Mesendoderm (in vitro differentiated cells): Measurements from ENCODE around the gene SLC36A1.
A peak's percentile ranks its signal among the peaks of the same experiment; 100 is the strongest.

Experiments used
- DNase-seq: peaks from one replicate; pipeline ENCODE4 v3.0.0; 2013
- H2AK5ac ChIP-seq: 2 replicates; pipeline ENCODE4 v1.6.1; 2013; ENCODE audit warnings: low read length, inconsistent platforms
- H2BK120ac ChIP-seq: 2 replicates; pipeline ENCODE4 v1.6.1; 2013; ENCODE audit warnings: low read depth, mild to moderate bottlenecking, low read length, moderate library complexity, mixed read lengths
- H2BK15ac ChIP-seq: replicated peaks from 2 replicates; pipeline ENCODE4 v1.6.1; 2013; ENCODE audit warnings: low read depth, mild to moderate bottlenecking, moderate library complexity
- H2BK5ac ChIP-seq: 2 replicates; pipeline ENCODE4 v1.6.1; 2013; ENCODE audit warnings: low read length, inconsistent platforms
- H3K18ac ChIP-seq: 2 replicates; pipeline ENCODE4 v1.6.1; 2013; ENCODE audit warnings: mild to moderate bottlenecking, low read length, mixed read lengths
- H3K23ac ChIP-seq: one replicate; pipeline ENCODE4 v1.6.1; 2013; ENCODE audit warnings: low read length
- H3K27ac ChIP-seq: 2 replicates; pipeline ENCODE4 v1.5.1; 2013; ENCODE audit warnings: low read depth, mild to moderate bottlenecking, inconsistent platforms, low read length, moderate library complexity
- H3K27me3 ChIP-seq: 2 replicates; pipeline ENCODE4 v1.6.1; 2013; ENCODE audit warnings: low read length, control low read depth, mild to moderate bottlenecking, inconsistent platforms; ENCODE audit not compliant: insufficient read depth, poor library complexity
- H3K36me3 ChIP-seq: 2 replicates; pipeline ENCODE4 v1.6.1; 2013; ENCODE audit warnings: low read length, inconsistent platforms; ENCODE audit not compliant: control insufficient read depth, insufficient read depth
- H3K4ac ChIP-seq: one replicate; pipeline ENCODE4 v1.6.1; 2013; ENCODE audit warnings: low read depth, mild to moderate bottlenecking, low read length, moderate library complexity
- H3K4me1 ChIP-seq: 2 replicates; pipeline ENCODE4 v1.6.1; 2013; ENCODE audit warnings: low read depth, low read length, inconsistent platforms; ENCODE audit not compliant: control insufficient read depth
- H3K4me2 ChIP-seq: 2 replicates; pipeline ENCODE4 v1.6.1; 2013; ENCODE audit warnings: low read length
- H3K4me3 ChIP-seq: 2 replicates; pipeline ENCODE4 v1.5.1; 2013; ENCODE audit warnings: mild to moderate bottlenecking, low read length
- H3K56ac ChIP-seq: one replicate; pipeline ENCODE4 v1.6.1; 2013; ENCODE audit warnings: low read length
- H3K79me1 ChIP-seq: 2 replicates; pipeline ENCODE4 v1.6.1; 2013; ENCODE audit warnings: low read length, inconsistent platforms
- H3K79me2 ChIP-seq: 2 replicates; pipeline ENCODE4 v1.6.1; 2013; ENCODE audit warnings: mild to moderate bottlenecking, low read length; ENCODE audit not compliant: control insufficient read depth, insufficient read depth
- H3K9ac ChIP-seq: 2 replicates; pipeline ENCODE4 v1.6.1; 2013; ENCODE audit warnings: low read length, inconsistent platforms
- H4K5ac ChIP-seq: one replicate; pipeline ENCODE4 v1.6.1; 2013; ENCODE audit warnings: low read length
- H4K8ac ChIP-seq: one replicate; pipeline ENCODE4 v1.6.1; 2013; ENCODE audit warnings: low read depth, mild to moderate bottlenecking, control low read depth, low read length, moderate library complexity
- WGBS: extraction: QIAGEN DNeasy Blood & Tissue Kit; methylation state at CpG from one replicate; pipeline ENCODE4 v1.1.7; 2013; ENCODE audit warnings: low lambda C conversion rate, missing lambda C conversion rate; ENCODE audit not compliant: insufficient coverage; ENCODE audit errors: extremely low coverage; 5-methylcytosine and 5-hydroxymethylcytosine counted together

Gene SLC36A1

DNA sequence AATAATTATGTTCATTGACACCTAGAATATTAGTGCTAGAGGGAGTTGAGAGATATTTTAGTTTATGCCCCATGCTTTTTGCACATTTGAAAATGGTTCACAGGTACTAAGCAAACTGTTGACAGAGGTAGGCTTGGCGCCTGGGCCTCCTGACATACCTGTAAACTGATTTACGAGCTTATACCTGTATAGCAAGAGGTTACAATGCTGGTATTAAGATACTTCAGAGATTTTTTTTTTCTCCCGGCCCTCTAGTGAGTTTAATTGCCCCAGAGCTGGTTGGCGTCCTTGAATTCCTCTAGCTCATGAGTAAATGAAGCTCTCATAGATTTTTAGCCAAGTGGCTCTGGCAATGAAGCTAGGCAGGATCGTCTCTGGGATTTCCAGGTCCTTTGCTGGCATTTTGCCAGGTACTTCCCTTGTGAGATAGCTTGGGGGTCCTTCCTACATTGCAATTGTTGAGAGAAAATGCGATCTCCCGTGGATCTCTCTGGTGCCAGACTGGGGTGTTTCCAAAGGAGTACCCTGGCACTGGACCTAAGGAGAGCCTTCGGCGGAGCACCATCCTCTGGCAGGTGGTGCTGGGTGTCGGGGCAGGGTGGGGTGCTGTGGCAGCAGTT, 9.0 kb downstream of the SLC36A1 start:
- no peak overlapping the region for H2BK120ac ChIP-seq
- no CpG with 5 or more reads among the region's 10 CpGs for WGBS
- H4K8ac ChIP-seq = no peak overlapping the region
- H2AK5ac ChIP-seq = no peak overlapping the region
- H3K9ac ChIP-seq = no peak overlapping the region
- no peak overlapping the region for H2BK5ac ChIP-seq
- no peaks in the 10 kb centered on the region for H3K4me1 ChIP-seq
- H3K27ac ChIP-seq = no peak overlapping the region
- no peaks in the 10 kb centered on the region for H3K36me3 ChIP-seq
- H3K4ac ChIP-seq = no peak overlapping the region
- H3K79me1 ChIP-seq = no peaks in the 10 kb centered on the region
- no peak overlapping the region for H4K5ac ChIP-seq
- no peak overlapping the region for H3K18ac ChIP-seq
- no peak for DNase-seq
- H3K27me3 ChIP-seq = no peaks in the 10 kb centered on the region
- no peak overlapping the region for H3K4me3 ChIP-seq
- no peak overlapping the region for H3K4me2 ChIP-seq
- H3K23ac ChIP-seq = no peak overlapping the region
- H2BK15ac ChIP-seq = no peak overlapping the region
- no peak overlapping the region for H3K56ac ChIP-seq
- H3K79me2 ChIP-seq = no peaks in the 10 kb centered on the region

DNA sequence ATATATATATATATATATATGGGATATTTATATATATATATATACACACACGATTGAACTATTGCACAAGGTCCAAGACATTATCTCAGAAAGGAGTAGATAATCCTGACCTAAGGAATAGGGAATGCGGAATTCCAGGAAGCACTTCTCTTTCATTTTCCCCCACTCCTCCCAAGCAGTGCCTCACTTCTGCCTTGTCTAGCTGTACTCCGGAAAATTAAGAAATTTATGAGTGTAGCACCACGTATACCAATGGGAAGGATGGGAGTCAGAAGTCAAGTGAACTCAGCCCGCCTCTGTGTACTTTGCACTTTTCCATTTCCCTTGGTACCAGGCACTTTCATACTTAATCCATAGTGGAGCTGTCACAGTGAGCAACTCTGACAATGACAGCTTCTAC, 10.9 kb downstream of the SLC36A1 start:
- H3K4me2 ChIP-seq = no peak overlapping the region
- H3K4me1 ChIP-seq = no peaks in the 10 kb centered on the region
- H2BK5ac ChIP-seq = no peak overlapping the region
- no peak overlapping the region for H3K4me3 ChIP-seq
- H3K4ac ChIP-seq = no peak overlapping the region
- H3K56ac ChIP-seq = no peak overlapping the region
- no peak overlapping the region for H2BK120ac ChIP-seq
- H3K79me1 ChIP-seq = no peaks in the 10 kb centered on the region
- H4K5ac ChIP-seq = no peak overlapping the region
- H4K8ac ChIP-seq = no peak overlapping the region
- H2BK15ac ChIP-seq = no peak overlapping the region
- no peaks in the 10 kb centered on the region for H3K27me3 ChIP-seq
- H3K9ac ChIP-seq = no peak overlapping the region
- H2AK5ac ChIP-seq = no peak overlapping the region
- H3K79me2 ChIP-seq = no peaks in the 10 kb centered on the region
- H3K23ac ChIP-seq = no peak overlapping the region
- H3K27ac ChIP-seq = no peak overlapping the region
- DNase-seq = no peak
- no peak overlapping the region for H3K18ac ChIP-seq
- WGBS = no CpG with 5 or more reads among the region's 5 CpGs
- no peaks in the 10 kb centered on the region for H3K36me3 ChIP-seq

DNA sequence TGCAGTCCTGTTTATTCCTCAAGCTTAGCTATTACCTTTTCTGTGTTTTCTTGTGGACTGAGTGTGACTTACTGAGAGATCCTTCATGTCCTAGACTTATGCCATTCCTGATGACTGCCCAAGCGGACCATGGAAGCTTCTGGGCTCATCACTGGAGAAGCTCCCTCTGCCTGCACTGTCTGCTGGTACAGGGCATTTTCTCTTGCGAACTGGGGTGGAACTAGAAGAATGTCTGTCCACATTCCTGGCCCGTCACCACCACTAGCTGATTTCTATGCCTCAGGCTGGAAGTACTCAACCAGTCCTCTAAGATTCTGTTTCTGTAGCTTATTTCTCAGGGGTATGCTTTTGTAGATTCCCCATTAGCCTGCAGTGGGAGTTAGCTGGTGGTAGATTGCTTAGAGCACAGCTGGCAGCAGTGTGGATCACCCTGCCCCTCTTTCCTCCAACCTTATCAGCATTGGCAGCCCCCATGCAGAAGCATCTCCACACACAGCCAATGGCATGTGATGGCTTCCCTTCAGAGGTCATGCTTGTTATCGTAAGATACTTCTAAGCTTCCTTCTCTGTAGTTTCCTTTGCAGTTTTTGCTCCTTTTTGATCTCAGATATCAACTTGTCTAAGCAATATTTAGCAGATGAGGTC, 12.4 kb downstream of the SLC36A1 start:
- Histone ChIP-seq H2BK120ac (no peak overlapping the region), H2AK5ac (no peak overlapping the region), H3K79me1 (no peaks in the 10 kb centered on the region), H4K8ac (no peak overlapping the region), H3K36me3 (no peaks in the 10 kb centered on the region), H2BK5ac (no peak overlapping the region), H3K18ac (no peak overlapping the region), H3K4me3 (no peak overlapping the region), H3K56ac (no peak overlapping the region), H4K5ac (no peak overlapping the region), H3K79me2 (no peaks in the 10 kb centered on the region), H3K23ac (no peak overlapping the region), H3K4me2 (no peak overlapping the region), H3K9ac (no peak overlapping the region), H3K4me1 (no peaks in the 10 kb centered on the region), H3K27me3 (no peaks in the 10 kb centered on the region), H2BK15ac (no peak overlapping the region), H3K27ac (no peak overlapping the region), H3K4ac (no peak overlapping the region)
- WGBS = no CpG with 5 or more reads among the region's 4 CpGs
- peak; percentile 73 for DNase-seq

DNA sequence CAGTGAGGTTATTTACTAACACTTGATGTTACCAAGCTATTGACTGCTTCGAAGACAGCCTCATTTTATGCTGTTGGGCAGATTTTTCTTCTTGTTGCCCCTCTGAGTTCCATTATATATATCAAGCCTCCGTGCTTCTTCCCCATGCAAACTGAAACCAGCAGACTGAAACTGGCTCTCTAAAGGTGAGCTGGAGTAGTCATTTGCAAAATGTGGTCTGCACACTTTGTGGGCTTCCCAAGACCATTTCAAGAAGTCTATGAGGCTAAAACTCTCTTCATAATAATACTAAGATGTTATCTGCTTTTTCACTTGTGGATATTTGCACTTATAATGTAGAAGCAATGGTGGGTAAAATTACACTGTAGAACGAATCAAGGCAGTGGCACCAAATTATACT, 13.9 kb downstream of the SLC36A1 start:
- Histone ChIP-seq H4K5ac (no peak overlapping the region), H3K36me3 (no peaks in the 10 kb centered on the region), H3K4me1 (no peaks in the 10 kb centered on the region), H2BK15ac (no peak overlapping the region), H3K4ac (no peak overlapping the region), H3K56ac (no peak overlapping the region), H3K79me2 (no peaks in the 10 kb centered on the region), H3K27me3 (no peaks in the 10 kb centered on the region), H3K79me1 (no peaks in the 10 kb centered on the region), H3K9ac (no peak overlapping the region), H3K4me3 (no peak overlapping the region), H3K4me2 (no peak overlapping the region), H3K23ac (no peak overlapping the region), H4K8ac (no peak overlapping the region), H2BK120ac (no peak overlapping the region), H2BK5ac (no peak overlapping the region), H3K18ac (no peak overlapping the region), H3K27ac (no peak overlapping the region), H2AK5ac (no peak overlapping the region)
- no CpG with 5 or more reads among the region's 3 CpGs for WGBS
- DNase-seq = no peak

DNA sequence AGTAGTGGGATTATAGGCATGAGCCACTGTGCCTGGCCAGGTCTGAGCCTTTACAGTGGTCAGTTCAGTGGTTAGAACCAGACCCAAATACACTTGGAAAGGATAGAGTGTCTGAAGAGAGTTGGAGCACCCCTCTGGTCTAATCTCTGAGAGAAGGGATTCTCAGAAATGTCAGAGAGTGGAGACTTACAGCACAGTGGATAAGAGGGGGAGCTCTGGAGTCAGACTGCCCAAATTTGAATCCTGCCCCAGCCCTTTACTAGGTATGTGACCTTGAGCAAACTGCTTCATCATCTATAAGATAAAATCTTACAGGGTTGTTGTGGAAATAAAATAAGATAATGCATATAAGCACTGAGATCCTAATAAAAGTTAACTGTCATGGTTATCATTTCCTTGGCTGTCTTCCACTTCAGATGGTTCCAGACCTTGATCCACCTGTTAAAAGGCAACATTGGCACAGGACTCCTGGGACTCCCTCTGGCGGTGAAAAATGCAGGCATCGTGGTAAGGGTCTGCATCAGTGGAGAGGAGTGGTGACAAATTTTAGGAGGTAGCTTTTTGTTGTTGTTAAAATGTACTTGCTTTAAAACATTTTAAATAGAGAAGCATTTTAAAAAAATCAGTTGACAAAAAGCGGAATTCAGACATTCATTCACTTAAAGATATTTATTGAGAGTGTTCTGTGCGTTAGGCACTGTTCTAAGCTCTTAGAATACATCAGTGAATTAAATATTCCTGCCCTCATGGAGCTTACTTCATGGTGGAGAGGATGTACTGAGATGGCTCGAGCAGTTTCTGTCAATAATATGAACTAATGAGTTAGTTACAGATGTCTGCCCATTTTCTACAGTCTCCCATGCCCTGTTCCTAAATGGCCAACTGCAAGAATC, 16.0 kb downstream of the SLC36A1 start:
- Histone ChIP-seq H3K79me2 (no peaks in the 10 kb centered on the region), H3K23ac (no peak overlapping the region), H2AK5ac (no peak overlapping the region), H3K9ac (no peak overlapping the region), H3K4me3 (no peak overlapping the region), H3K4me1 (no peaks in the 10 kb centered on the region), H2BK120ac (no peak overlapping the region), H2BK5ac (no peak overlapping the region), H3K79me1 (no peaks in the 10 kb centered on the region), H3K18ac (no peak overlapping the region), H4K8ac (no peak overlapping the region), H3K27ac (no peak overlapping the region), H3K36me3 (no peaks in the 10 kb centered on the region), H3K56ac (no peak overlapping the region), H3K4me2 (no peak overlapping the region), H4K5ac (no peak overlapping the region), H2BK15ac (no peak overlapping the region), H3K4ac (no peak overlapping the region), H3K27me3 (no peaks in the 10 kb centered on the region)
- no CpG with 5 or more reads among the region's 5 CpGs for WGBS
- DNase-seq = peak; percentile 59
